GM18858 (cell line): ENCODE measurements around the gene PLCH2.

ENCODE experiments used
- ATAC-seq: cut with Tn5 transposase; IDR thresholded peaks from one replicate; pipeline ENCODE4 v1.9.1; 2021; ENCODE audit not compliant: unreplicated experiment

The PLCH2 gene

GRCh38 chr1:2475571-2475970, 518 bp upstream of the PLCH2 start:
- no peak for ATAC-seq

DNA sequence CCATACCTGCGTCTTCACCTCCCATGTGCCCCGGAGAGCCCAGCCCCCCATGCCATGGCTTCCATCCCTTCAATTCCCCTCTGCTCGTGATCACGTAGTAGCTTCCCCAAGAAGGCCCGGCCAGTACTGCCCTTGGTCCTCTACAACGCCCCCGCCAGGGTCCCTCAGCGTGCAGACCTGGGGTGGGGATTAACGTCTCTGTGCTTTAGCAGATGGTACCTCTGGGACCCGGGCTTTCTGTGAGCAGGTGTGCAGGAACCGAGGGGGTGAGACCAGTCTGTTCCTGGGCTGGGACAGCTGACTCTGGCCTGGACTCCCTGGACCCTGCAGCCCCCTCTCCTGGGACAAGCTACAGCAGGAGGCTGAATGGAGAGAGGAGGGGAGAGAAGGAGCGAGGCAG, 1.2 kb downstream of the PLCH2 start:
- no peak for ATAC-seq

DNA sequence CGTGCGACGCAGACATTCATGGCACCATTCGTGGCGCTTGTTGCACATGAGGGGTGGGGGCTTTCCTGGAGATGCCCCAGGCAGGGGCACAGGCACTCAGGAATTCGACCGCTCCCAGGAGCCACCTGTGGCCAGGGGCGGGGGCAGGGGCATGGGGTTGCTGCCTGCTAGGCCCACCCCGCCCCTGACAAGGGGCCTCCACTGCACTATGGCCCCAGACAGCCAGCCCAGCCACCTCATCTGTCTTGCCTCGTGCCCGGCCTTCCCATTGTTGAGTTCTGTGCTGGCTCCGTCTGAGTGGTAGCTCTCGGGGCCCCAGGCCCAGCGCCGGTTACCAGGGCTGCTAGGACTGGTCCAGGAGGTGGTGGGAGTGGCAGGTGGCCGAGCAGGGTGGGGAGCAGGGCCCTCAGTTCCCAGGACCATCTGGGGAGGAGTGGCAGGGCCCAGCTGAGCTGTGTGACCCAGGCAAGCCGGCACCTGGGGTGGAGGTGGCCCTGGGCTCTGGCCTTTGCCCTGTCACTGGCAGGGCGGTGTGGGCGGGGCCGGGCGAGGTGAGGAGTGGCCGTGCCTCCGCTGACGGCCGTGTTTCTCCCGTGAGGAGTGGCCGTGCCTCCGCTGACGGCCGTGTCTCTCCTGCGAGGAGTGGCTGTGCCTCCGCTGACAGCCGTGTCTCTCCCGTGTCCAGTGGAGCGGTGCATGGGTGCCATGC, 1.9 kb downstream of the PLCH2 start:
- no peak for ATAC-seq

DNA sequence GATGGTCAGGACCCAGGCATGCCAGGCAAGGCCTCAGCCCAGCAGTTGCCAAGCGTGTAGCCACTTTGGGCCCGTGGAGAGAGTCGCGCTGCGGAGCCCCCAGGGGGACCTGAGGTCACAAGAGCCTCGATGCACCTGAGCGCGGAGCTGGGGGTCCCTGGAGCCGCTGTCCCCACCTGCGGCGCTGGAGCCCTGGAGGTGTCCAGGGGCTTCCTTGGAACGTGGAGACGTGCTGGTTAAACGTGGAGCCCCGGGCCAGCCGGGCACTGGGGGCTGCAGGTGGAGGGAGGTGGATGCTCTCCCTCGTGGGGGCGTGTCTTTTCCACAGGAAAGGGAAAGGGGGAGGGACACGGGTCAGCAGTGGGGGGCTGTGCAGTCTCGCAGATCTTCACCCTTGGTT, 3.1 kb downstream of the PLCH2 start:
- no peak for ATAC-seq

DNA sequence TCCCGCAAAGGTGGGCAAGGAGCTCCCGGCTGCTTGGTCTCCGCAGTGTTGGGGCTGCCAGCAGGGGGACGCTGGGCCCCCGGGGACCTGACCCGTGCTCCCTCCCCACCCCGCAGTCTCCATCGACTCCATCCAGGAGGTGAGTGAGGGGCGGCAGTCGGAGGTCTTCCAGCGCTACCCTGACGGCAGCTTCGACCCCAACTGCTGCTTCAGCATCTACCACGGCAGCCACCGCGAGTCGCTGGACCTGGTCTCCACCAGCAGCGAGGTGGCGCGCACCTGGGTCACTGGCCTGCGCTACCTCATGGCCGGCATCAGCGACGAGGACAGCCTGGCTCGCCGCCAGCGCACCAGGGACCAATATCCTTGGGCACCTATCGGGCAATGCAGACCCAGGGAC, 3.5 kb downstream of the PLCH2 start:
- ATAC-seq = no peak

GRCh38 chr1:2480236-2480985, 4.3 kb downstream of the PLCH2 start:
- ATAC-seq = no peak

- ATAC-seq = no peak
These were observed 4.9 kb downstream of the PLCH2 start for GRCh38 chr1:2480986-2481364.

DNA sequence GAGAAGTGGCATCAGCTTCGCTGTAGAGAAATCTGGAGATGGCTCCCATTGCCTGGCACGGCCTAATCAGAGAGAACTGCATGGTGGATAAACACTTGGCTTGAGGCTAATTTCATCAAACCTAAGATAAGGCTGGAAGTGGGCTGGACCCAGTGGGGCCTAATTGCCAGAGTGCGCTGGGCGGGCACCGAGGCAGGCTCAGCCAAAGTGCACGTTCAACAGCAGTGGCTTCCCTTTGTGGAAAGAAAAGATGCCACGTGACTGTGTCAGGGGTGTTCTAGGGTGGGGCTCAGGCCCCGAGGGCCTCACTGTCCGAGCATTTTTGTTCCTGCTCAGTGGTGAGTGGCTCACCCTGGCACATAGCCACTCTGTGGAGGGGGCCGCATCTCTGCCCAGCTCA, 5.8 kb downstream of the PLCH2 start:
- ATAC-seq = no peak

GRCh38 chr1:2482588-2482987, 6.5 kb downstream of the PLCH2 start:
- no peak for ATAC-seq

- no peak for ATAC-seq
These were observed 6.9 kb downstream of the PLCH2 start for GRCh38 chr1:2483026-2483425.

DNA sequence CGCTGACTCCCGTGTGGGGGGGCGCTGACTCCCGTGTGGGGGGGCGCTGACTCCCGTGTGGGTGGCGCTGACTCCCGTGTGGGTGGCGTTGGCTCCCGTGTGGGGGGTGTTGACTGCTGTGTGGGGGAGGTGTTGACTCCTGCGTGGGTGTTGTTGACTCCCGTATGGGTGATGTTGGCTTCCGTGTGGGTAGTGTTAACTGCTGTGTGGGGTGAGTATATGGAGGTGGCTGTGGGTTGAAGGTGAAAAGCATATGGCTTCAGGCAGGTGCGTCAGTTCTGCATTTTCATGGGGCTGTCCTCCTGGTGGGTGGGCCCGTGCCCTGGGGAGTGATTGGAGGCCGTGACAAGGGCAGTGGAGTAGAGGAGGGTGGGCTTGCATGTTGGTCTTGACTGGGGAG, 7.9 kb downstream of the PLCH2 start:
- ATAC-seq = no peak

DNA sequence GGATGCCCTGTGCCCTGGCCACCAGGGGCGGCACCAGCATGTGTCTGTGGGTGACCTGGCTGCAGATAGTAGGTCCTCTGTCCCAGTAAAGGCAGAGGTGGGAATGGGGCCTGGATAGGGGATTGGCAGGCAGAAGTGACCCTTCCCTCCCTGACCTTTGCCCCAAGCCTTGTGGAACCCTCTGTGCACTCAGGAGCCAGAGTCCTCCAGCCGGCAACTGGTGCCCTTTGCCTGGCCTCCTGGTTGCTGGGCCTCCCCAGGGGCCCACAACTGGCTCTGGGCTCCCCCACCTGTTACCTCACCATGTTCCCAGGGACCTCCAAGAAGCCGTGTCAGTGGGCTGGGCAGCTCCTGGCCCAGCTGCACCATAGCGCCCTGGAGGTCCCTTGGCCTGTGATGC, 10.0 kb downstream of the PLCH2 start:
- ATAC-seq = no peak

DNA sequence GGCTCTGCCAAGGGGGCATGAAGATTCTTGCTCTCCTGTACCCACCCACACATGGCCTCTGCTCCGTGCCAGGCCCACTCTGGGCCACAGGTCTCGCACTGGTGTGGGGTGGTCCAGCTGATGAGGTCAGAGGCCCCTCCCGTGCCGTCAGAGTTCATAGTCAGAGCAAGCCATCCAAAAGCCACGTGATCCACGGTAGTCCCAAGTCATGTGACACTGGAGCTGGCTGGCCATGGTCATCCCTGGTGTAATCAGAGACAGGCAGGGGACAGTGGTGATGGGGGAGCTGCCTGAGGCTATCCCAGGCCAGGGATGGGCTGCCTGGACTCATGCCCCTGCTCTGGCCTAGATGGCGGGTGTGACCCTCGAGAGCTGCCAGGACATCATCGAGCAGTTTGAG, 10.5 kb downstream of the PLCH2 start:
- ATAC-seq = no peak

DNA sequence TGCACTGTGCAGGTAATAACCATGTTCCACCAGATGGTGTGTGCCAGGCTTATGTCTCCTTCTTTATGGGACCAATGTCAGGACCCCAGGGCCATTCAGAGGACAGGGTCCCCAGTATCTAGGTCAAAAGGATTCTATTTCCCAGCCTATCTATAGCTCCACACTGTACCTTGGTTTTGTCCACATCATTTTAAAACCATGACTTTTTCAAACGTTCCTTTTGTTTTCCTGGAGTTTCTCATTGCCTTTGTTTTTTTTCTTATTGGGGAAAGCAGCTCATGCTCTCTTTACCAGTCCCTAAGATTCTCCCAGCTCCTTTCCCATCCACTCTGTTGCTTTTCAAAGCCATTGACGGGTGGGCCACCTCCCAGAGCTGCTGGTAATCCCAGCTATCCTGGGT, 12.6 kb downstream of the PLCH2 start:
- no peak for ATAC-seq

- ATAC-seq = no peak
These were observed 13.5 kb downstream of the PLCH2 start for GRCh38 chr1:2489615-2490014.

GRCh38 chr1:2492091-2492490, 16.0 kb downstream of the PLCH2 start:
- ATAC-seq = no peak

DNA sequence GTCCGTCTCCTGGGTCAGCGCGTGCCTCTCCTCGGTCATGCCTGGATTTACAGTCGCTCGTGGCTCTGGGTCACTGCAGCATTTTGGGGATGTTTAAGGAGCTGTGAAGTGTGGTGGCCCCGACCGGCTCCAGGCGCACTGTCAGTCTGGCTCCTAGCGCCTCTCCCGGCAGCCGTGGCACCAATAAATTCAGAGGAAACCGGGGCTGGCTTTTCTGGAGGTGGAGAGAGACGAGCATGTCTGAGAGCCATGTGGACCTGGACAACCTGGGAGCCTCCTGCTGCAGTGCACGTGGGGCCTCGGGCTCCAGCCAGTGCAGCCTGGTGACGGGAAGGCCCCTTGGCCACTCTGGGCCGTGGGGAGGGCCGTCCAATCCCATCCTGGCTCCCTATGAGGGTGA, 17.1 kb downstream of the PLCH2 start:
- ATAC-seq = no peak

- no peak for ATAC-seq
These were observed 17.7 kb downstream of the PLCH2 start for GRCh38 chr1:2493691-2494322.

- ATAC-seq = no peak
These were observed 18.2 kb downstream of the PLCH2 start for GRCh38 chr1:2494323-2494693.

GRCh38 chr1:2495026-2495425, 18.9 kb downstream of the PLCH2 start:
- no peak for ATAC-seq

GRCh38 chr1:2495546-2495945, 19.5 kb downstream of the PLCH2 start:
- no peak for ATAC-seq

- ATAC-seq = no peak
These were observed 20.1 kb downstream of the PLCH2 start for GRCh38 chr1:2496087-2496622.
